ENCODE measurements around the gene COG5.

Gene COG5

GRCh38 chr7:107162475-107162874, 401.2 kb downstream of the COG5 start:
- H2BK120ac ChIP-seq (ENCODE audit: low read depth, low read length): no peak overlapping the region
- H3K4me1 ChIP-seq (ENCODE audit: control insufficient read depth, insufficient read depth, low read depth, low read length): no peaks in the 10 kb centered on the region
- no peaks in the 10 kb centered on the region for H3K36me3 ChIP-seq (ENCODE audit: control insufficient read depth in 1 of 2, insufficient read depth in 2 of 2, low read depth in 1 of 2, low read length in 2 of 2)
- H3K27ac ChIP-seq (ENCODE audit: low read length, poor library complexity, severe bottlenecking): no peak overlapping the region
- H3K4ac ChIP-seq (ENCODE audit: low read depth in 1 of 2, low read length in 2 of 2): no peak overlapping the region
- H4K91ac ChIP-seq (ENCODE audit: low read length): no peak overlapping the region
- no peak overlapping the region for H2BK5ac ChIP-seq (ENCODE audit: low read depth, low read length, poor library complexity, severe bottlenecking)
- no peaks in the 10 kb centered on the region for H3K27me3 ChIP-seq (ENCODE audit: control insufficient read depth in 1 of 2, insufficient read depth in 1 of 2, low read length in 2 of 2)
- H3K23ac ChIP-seq (ENCODE audit: low read length in 2 of 2): no peak overlapping the region
- WGBS: 95% methylated on average over 3 of the region's 5 CpGs
- no peak overlapping the region for H2BK12ac ChIP-seq (ENCODE audit: low read length in 2 of 2)
- no peak overlapping the region for H3K4me3 ChIP-seq (ENCODE audit: insufficient read depth in 1 of 2, low read depth in 1 of 2, low read length in 2 of 2)
- no peak overlapping the region for H3K4me2 ChIP-seq (ENCODE audit: low read length, poor library complexity, severe bottlenecking)
- no peaks in the 10 kb centered on the region for H3K9me3 ChIP-seq (ENCODE audit: control insufficient read depth, low read length)
- H2AK5ac ChIP-seq (ENCODE audit: low read length, severe bottlenecking): no peak overlapping the region
- DNase-seq: no peak
- no peaks in the 10 kb centered on the region for H3K79me1 ChIP-seq (replicated peaks; ENCODE audit: low read length, poor library complexity, severe bottlenecking)
- H2AFZ ChIP-seq (ENCODE audit: low read depth, low read length): no peak overlapping the region
- no peak overlapping the region for H3K14ac ChIP-seq (ENCODE audit: low read length in 2 of 2)
- H2BK15ac ChIP-seq (ENCODE audit: low read depth, poor library complexity, severe bottlenecking): no peak overlapping the region
- no peak overlapping the region for H3K9ac ChIP-seq (ENCODE audit: low read length)
- H4K8ac ChIP-seq (ENCODE audit: low read length): no peak overlapping the region
- no peak overlapping the region for H3K18ac ChIP-seq (ENCODE audit: low read depth in 1 of 2, low read length in 2 of 2)

DNA sequence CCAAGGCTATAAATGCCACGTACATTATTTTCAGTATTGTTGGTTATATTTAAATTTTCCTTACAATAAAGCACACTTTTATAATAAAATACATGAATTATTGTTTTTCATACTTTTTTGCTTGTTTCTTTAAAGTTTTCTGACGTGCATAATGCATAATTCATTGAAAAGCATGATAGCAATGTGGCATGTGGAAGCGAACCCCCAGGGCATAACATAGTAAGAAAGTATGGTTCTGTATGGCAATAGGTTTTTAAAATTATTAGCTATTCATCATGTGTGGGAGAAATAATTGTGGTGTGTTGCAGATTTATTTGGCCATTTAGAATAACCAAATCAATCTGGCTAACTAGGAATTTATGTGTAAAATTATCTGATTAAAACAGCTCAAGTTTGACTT, 402.3 kb downstream of the COG5 start:
- WGBS: 90% methylated on average over 2 of the region's 3 CpGs
- Histone ChIP-seq H3K4me2 (ENCODE audit: low read length, poor library complexity, severe bottlenecking) (no peak overlapping the region), H3K4ac (ENCODE audit: low read depth in 1 of 2, low read length in 2 of 2) (no peak overlapping the region), H2AFZ (ENCODE audit: low read depth, low read length) (no peak overlapping the region), H4K8ac (ENCODE audit: low read length) (no peak overlapping the region), H2BK12ac (ENCODE audit: low read length in 2 of 2) (no peak overlapping the region), H2BK120ac (ENCODE audit: low read depth, low read length) (no peak overlapping the region), H3K79me1 (replicated peaks; ENCODE audit: low read length, poor library complexity, severe bottlenecking) (no peaks in the 10 kb centered on the region), H3K4me3 (ENCODE audit: insufficient read depth in 1 of 2, low read depth in 1 of 2, low read length in 2 of 2) (no peak overlapping the region), H2BK5ac (ENCODE audit: low read depth, low read length, poor library complexity, severe bottlenecking) (no peak overlapping the region), H3K27me3 (ENCODE audit: control insufficient read depth in 1 of 2, insufficient read depth in 1 of 2, low read length in 2 of 2) (no peaks in the 10 kb centered on the region), H3K23ac (ENCODE audit: low read length in 2 of 2) (no peak overlapping the region), H2BK15ac (ENCODE audit: low read depth, poor library complexity, severe bottlenecking) (no peak overlapping the region), H3K9ac (ENCODE audit: low read length) (no peak overlapping the region), H3K9me3 (ENCODE audit: control insufficient read depth, low read length) (no peaks in the 10 kb centered on the region), H2AK5ac (ENCODE audit: low read length, severe bottlenecking) (no peak overlapping the region), H3K18ac (ENCODE audit: low read depth in 1 of 2, low read length in 2 of 2) (no peak overlapping the region), H3K4me1 (ENCODE audit: control insufficient read depth, insufficient read depth, low read depth, low read length) (no peaks in the 10 kb centered on the region), H3K27ac (ENCODE audit: low read length, poor library complexity, severe bottlenecking) (no peak overlapping the region), H4K91ac (ENCODE audit: low read length) (no peak overlapping the region), H3K36me3 (ENCODE audit: control insufficient read depth in 1 of 2, insufficient read depth in 2 of 2, low read depth in 1 of 2, low read length in 2 of 2) (no peaks in the 10 kb centered on the region), H3K14ac (ENCODE audit: low read length in 2 of 2) (no peak overlapping the region)
- no peak for DNase-seq

DNA sequence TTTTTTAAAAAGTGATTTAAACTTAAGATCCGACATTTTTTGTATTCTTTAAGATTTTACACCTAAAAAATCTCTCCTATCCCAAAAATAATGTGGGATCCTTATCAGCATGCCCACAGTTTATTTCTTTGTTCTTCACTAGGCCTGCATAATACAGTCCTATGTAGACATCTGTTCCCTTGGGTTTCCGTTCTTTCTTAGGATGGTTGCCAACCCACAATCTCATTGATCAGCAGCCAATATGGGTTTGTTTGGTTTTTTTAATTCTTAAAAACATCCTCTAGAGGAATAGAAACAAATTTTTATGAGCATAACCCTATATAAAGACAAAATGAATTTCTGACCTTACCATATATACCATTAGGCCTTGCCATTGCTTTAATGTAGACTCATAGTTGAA, 403.3 kb downstream of the COG5 start:
- Histone ChIP-seq H3K4ac (ENCODE audit: low read depth in 1 of 2, low read length in 2 of 2) (no peak overlapping the region), H2BK120ac (ENCODE audit: low read depth, low read length) (no peak overlapping the region), H3K36me3 (ENCODE audit: control insufficient read depth in 1 of 2, insufficient read depth in 2 of 2, low read depth in 1 of 2, low read length in 2 of 2) (no peaks in the 10 kb centered on the region), H3K9ac (ENCODE audit: low read length) (no peak overlapping the region), H4K8ac (ENCODE audit: low read length) (no peak overlapping the region), H2AFZ (ENCODE audit: low read depth, low read length) (no peak overlapping the region), H2BK5ac (ENCODE audit: low read depth, low read length, poor library complexity, severe bottlenecking) (no peak overlapping the region), H2BK15ac (ENCODE audit: low read depth, poor library complexity, severe bottlenecking) (no peak overlapping the region), H3K79me1 (replicated peaks; ENCODE audit: low read length, poor library complexity, severe bottlenecking) (no peaks in the 10 kb centered on the region), H3K27me3 (ENCODE audit: control insufficient read depth in 1 of 2, insufficient read depth in 1 of 2, low read length in 2 of 2) (no peaks in the 10 kb centered on the region), H3K4me3 (ENCODE audit: insufficient read depth in 1 of 2, low read depth in 1 of 2, low read length in 2 of 2) (no peak overlapping the region), H3K23ac (ENCODE audit: low read length in 2 of 2) (no peak overlapping the region), H3K4me2 (ENCODE audit: low read length, poor library complexity, severe bottlenecking) (no peak overlapping the region), H2AK5ac (ENCODE audit: low read length, severe bottlenecking) (no peak overlapping the region), H3K18ac (ENCODE audit: low read depth in 1 of 2, low read length in 2 of 2) (no peak overlapping the region), H3K4me1 (ENCODE audit: control insufficient read depth, insufficient read depth, low read depth, low read length) (no peaks in the 10 kb centered on the region), H3K27ac (ENCODE audit: low read length, poor library complexity, severe bottlenecking) (no peak overlapping the region), H4K91ac (ENCODE audit: low read length) (no peak overlapping the region), H3K14ac (ENCODE audit: low read length in 2 of 2) (no peak overlapping the region), H2BK12ac (ENCODE audit: low read length in 2 of 2) (no peak overlapping the region), H3K9me3 (ENCODE audit: control insufficient read depth, low read length) (no peaks in the 10 kb centered on the region)
- WGBS: 100% methylated on average over 1 of the region's 2 CpGs
- no peak for DNase-seq

GRCh38 chr7:107158028-107158427, 405.7 kb downstream of the COG5 start:
- no peak overlapping the region for H2BK120ac ChIP-seq (ENCODE audit: low read depth, low read length)
- no peak overlapping the region for H4K8ac ChIP-seq (ENCODE audit: low read length)
- H3K9me3 ChIP-seq (ENCODE audit: control insufficient read depth, low read length): no peaks in the 10 kb centered on the region
- no peak overlapping the region for H2AK5ac ChIP-seq (ENCODE audit: low read length, severe bottlenecking)
- no peak overlapping the region for H3K9ac ChIP-seq (ENCODE audit: low read length)
- H3K36me3 ChIP-seq (ENCODE audit: control insufficient read depth in 1 of 2, insufficient read depth in 2 of 2, low read depth in 1 of 2, low read length in 2 of 2): no peaks in the 10 kb centered on the region
- H3K4ac ChIP-seq (ENCODE audit: low read depth in 1 of 2, low read length in 2 of 2): no peak overlapping the region
- H3K14ac ChIP-seq (ENCODE audit: low read length in 2 of 2): no peak overlapping the region
- H2AFZ ChIP-seq (ENCODE audit: low read depth, low read length): no peak overlapping the region
- H3K4me3 ChIP-seq (ENCODE audit: insufficient read depth in 1 of 2, low read depth in 1 of 2, low read length in 2 of 2): no peak overlapping the region
- no peak overlapping the region for H4K91ac ChIP-seq (ENCODE audit: low read length)
- no peak for DNase-seq
- H2BK12ac ChIP-seq (ENCODE audit: low read length in 2 of 2): no peak overlapping the region
- H2BK5ac ChIP-seq (ENCODE audit: low read depth, low read length, poor library complexity, severe bottlenecking): no peak overlapping the region
- H2BK15ac ChIP-seq (ENCODE audit: low read depth, poor library complexity, severe bottlenecking): no peak overlapping the region
- H3K27ac ChIP-seq (ENCODE audit: low read length, poor library complexity, severe bottlenecking): no peak overlapping the region
- no peak overlapping the region for H3K23ac ChIP-seq (ENCODE audit: low read length in 2 of 2)
- H3K18ac ChIP-seq (ENCODE audit: low read depth in 1 of 2, low read length in 2 of 2): no peak overlapping the region
- no peak overlapping the region for H3K4me2 ChIP-seq (ENCODE audit: low read length, poor library complexity, severe bottlenecking)
- H3K4me1 ChIP-seq (ENCODE audit: control insufficient read depth, insufficient read depth, low read depth, low read length): no peaks in the 10 kb centered on the region
- H3K27me3 ChIP-seq (ENCODE audit: control insufficient read depth in 1 of 2, insufficient read depth in 1 of 2, low read length in 2 of 2): no peaks in the 10 kb centered on the region
- H3K79me1 ChIP-seq (replicated peaks; ENCODE audit: low read length, poor library complexity, severe bottlenecking): no peaks in the 10 kb centered on the region
- WGBS: 92% methylated on average over 1 of the region's 2 CpGs

Measured in mesenchymal stem cell (in vitro differentiated cells and primary cell).